HG03108 (cell line): ENCODE data around the gene RAPGEF1.
A peak's percentile ranks its signal among the peaks of the same experiment; 100 is the strongest.
"Not testable (repeated sequence)": the region's sequence is repeated elsewhere in the genome, so short reads cannot be mapped to it uniquely, and the experiment has no call there.

Source experiments
- ATAC-seq: cut with Tn5 transposase; IDR thresholded peaks from one replicate; pipeline ENCODE4 v1.9.1; 2021; ENCODE audit warnings: moderate library complexity; ENCODE audit not compliant: unreplicated experiment

The RAPGEF1 gene

DNA sequence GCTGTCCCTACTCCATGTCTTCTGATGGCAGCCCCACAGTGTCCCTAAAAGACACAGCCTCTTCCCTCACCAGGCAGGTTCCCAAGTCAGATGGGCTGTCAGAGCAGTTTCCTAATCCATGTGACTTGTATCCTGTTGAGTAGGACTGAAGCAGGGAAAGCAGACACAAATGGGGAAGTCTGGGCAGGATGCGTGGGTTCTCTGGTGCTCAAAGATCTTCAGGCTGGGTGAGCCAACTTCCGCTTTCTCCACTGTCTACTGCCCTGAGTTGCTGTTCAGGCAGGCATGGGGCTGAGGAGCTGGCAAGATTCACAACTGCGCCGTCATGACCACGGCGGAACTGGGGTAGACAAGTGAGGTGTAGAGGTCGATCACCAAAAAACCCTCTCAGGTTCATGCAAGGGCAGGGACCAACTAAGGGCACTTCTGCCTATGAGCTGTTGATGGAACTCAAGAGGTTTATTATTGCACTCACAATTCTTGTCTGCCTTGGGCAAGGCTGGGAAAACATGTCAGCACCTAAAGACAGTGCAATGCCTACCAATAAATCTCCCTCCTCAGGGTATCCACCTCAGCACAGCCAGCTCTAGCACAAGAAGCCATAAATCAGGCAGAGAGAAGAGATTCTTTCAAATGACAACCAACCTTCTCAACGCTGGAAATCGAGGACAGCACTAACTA is 83.4 kb downstream of the RAPGEF1 start:
- peak; percentile 43 for ATAC-seq

DNA sequence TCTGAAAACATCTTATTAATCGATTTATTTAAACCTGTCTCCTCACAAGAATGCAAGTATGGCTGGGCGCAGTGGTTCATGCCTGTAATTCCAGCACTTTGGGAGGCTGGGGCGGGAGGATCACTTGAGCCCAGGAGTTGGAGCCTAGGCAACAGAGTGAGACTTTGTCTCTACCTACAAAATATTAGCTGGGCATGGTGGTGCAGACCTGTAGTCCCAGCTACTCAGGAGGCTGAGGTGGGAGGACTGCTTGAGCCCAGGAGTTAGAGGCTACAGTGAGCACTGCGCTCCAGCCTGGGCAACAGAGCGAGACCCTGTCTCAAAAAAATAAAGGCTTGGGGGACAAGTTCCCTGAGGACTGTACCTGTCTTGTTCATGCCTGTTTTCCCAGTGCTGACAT is 85.5 kb downstream of the RAPGEF1 start:
- ATAC-seq: not testable (repeated sequence)

DNA sequence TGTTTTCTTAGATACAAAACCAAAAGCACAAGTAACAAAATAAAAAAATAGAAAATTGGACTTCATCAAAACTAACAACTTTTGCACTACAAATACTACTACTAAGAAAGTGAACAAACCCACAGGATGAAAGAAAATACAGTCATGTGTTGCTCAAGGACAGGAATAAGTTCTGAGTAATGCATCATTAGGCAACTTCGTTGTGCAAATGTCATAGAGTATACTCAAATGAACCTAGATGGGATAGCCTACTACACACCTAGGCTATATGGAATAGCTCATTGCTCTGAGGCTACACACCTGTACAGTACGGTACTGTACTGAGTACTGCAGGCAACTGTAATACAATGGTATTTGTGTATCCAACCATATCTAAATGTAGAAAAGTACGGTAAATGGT is 88.3 kb downstream of the RAPGEF1 start:
- ATAC-seq: no peak

DNA sequence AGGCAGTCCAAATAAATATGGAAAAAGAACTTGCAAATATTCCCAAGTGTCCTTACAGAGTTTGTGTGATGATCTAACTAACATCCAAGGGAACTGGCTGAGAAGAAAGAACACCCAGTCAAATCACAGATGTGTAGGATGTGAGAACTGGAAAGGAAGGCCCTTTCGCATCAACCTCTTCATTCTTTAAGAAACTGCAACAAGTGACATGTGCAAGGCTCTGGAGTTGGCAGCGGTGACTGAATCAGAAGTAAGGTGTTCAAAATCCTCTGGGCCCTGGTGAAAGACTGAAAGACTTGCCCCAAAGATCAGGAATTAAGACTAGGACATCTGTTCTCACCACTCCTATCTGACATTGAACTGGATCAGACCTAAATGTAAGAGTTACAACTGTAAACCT is 88.7 kb downstream of the RAPGEF1 start:
- no peak for ATAC-seq

DNA sequence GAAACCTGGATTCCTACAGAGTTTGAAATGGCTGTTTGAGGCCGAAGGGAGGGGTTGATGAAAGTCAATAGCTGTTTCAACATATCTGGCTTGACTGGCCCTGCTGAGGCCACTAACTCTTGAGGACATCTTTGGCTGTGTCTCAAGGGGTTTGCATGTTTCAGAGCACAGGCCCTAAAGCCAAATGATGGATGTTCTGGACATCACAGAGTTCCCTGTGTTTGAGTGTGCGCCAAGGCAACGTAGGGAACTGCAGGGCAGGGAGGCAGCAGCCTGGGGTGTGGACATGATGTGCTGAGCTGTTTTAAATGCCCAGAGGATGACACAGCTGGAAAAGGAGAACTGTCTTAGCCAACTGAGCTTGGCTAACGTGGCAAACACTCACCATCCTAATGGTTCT is 89.6 kb downstream of the RAPGEF1 start:
- no peak for ATAC-seq

DNA sequence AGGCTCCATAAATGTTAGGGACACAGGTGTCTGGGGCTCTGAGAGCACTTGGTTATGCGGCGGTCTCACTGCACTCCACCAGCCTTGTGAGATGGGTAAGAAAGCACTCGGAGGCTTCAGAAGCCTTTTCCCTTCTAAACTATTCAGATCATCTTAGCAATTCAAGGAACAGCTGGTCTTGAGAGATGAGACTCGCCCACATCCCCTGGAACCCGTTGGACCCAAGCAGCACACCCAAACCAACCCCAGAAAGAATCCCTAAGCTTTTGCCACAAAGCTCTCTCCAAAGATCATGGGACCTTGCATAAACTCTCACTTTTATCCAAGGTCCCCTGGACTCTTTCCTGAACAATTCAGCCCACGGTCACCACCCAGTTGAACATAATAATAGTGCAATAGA is 90.2 kb downstream of the RAPGEF1 start:
- ATAC-seq: no peak

DNA sequence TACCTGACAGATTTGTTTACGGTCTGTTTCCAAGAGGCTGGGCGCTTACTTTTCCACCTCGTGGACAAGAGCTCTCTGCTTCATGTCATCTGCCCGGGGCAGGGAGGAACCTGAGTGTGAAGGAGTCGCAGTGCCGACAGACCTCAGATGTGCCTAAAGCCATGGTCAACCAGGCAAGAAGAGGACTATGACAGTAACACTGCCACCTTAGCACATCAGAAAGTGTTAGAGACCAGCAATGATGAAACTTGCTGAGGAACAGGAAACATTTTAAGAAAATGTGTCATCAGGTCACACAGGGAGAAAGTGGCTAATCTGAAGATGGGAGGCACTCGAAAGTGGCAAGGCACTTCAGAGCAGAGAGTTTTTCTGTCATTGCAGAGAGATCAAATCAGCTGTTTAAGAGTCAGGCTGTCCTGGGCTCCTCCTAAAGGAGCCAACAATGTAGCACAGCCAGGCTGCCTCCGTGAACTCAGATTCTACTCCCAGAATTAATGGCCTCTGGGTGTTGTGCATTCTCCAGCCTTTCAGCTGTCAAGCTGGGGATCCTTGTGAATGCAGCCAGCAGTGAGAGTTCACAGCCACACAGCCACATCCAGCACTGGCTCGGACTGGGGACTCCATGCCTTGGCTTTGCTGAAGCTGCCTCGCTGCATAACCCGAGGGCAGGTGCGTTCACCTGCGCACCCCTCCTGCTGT is 94.6 kb downstream of the RAPGEF1 start:
- no peak for ATAC-seq

DNA sequence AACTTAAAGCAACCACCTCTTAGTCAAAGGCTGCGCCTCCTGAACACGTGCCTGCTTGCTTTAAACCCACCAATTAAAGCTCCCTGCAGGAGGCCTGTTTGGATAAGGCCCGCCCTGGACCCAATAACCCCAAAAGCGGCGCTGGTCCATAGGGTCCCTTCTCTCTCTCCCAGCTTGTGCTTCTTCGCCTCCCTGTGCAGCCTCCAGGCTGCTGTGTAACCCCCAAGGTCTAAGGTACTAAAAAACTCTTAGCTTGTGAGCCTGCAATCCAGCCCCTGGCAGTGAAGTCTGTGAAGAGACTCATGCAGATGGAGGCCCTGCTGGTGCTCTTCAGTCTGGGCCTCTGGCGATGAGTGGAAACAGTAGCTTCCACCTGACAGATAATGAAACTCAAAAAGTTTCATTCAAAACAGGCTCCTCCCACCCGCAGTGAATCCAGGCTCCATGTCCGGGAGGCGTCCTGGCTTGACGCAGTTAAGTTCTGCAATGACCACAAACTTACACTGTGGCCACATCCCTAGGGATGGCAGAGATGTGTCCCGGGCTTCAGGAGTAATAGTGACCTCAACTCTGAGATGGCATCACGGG is 97.3 kb downstream of the RAPGEF1 start:
- ATAC-seq: peak; percentile 47

DNA sequence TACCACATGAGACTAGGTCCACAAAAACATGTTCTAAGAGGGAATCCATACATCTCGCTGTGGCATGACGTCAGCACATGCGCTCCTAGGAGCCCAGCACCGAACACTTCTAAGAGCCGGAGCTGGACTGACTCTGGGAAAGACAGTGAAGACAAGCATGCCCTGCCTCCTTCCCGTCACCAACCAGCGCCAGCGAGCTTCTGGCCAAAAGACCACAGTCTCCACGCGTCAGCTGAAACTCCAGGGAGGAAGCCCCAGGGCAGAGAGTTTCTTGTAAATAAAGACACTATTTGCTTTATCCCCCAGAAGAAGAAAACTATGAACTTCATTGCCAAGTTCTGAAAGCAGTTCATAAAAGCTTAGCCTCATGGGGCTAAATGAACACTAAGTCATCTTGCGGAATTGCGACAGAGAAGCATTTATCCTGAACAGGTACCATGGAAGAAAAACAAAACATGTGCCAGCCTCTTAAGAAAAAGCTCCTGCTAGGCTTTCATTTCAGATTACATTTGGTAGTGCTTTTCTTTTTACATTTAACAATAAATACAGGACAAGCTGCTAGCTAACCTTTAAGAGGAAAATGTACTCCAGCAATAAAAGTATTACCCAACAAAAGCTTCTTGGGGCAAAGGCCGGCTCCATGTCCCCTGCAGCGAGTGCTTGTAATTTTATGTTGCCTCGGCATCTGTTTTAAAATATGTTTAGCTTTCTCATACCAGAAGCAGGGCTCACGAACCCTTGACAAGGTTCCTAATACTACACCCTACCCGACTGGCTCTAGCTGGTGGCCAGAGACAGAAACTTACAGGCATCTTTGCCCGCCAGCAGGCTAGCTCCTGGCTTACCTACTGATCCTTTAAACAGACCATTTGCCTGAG is 98.0 kb downstream of the RAPGEF1 start:
- no peak for ATAC-seq

DNA sequence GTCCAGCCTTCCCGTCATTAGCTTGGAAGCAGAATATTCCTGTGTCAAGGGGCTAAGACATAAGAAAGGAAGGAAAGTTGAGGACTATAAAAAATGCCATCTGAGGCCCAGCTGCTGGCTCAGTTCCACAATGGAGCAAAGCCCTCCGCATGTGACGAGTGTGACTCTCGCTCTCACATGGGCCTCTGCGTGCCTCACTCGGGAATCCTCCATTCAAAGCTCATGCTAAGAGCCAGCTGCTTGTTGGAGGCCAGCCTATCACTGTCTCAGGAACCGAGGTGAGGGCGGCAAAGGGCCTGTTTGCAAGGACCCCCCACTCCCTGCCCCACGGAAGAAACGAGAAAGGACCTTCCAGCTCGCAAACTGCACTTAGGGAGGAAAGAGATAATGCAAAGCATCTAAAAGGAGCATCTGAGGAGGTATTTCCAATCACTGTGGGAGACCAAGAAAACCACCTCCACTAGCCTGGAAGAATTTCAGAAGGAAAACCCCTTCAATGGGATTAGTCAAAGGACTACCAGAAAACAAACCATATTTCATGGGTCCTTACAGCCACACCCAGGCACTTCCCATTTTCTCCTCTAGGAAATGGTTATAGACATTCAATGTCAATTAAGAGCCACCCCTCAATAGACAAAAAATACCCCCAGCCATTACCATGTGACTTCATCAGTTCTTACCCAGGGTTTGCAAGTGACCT is 99.3 kb downstream of the RAPGEF1 start:
- no peak for ATAC-seq

DNA sequence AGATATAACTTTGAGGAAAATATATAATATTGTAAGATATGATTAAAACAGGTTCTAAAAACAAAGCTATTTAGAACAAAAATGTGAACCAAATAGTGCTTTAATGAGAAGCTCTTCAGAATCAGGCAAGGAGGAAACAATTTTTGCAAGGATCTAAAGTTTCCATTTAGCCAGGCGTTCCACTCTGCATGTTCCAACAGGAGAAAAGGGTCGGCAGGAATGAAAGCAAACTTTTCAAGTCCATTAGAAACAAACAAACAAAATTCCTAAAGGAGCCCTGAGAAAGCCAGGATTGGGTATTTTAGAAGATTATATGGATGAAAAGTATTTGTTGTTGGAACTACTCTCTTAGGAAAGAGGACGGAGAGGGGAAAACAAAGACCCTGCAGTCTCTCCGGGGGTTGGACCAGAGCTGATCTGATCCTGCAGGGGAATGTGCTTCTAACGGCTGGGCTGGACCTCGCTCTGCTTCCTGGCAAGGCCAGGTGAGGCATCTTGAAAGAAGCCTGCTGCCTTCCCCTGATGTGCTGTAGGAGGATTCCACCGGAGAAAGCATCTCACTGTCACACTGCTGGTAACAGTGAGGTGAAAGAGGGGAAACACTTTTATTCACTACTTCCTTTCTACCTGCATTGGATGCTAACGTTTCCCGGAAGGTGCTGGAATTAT is 100.0 kb downstream of the RAPGEF1 start:
- ATAC-seq: no peak

DNA sequence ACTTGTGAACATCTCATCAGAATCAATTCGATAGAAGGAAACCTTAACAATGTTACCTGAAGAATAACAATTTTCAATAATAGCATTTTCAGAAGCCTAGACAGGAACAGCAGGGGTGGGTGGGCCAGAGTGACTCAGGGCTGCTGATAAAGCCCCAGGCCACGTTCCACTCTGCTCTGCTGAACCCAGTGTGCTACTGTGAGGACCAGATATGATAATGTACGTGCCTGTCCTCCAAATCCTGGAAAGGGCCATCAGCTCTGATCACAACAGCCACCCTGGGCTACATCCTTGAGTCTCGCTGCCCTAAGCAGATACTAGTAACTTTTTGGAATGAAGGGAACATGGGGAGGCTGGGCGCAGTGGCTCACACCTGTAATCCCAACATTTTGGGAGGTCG is 103.3 kb downstream of the RAPGEF1 start:
- ATAC-seq: no peak

DNA sequence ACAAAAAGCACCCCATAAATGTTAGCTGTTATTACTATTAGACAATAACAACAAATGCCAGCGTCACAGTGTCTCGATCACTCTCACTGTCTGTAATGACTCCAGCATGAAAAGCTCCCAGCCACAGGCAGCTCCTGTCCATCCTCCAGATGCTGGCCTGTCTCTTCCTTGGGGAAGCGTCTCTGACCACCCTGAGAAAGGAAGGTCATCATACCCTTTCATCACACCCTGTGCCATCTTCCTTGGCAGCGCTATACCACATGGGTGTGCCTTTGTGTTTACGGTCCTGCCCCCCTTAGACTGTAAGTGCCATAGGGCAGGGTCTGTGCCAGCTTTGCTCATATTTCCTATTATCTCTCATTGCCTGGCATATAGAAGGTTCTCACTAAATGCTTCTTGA is 104.0 kb downstream of the RAPGEF1 start:
- no peak for ATAC-seq

DNA sequence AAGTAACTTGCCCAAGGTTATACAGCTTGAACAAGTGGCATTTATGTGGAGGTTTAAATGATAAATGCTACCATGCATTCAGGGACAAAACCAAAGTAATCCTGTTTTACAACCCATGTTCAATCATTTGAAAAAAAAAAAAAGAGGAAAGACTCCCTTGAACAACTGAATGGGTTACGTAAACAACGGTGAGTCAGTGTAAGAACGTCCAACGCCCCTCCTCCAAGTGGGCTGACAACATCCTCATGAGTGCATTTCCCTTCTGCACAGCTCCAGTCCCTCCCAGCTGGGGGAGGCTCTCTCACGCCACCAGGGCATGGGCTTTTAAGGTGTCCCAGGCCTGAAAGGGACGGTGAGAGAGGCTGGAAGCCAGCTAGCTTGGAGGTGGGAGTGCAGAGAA is 104.6 kb downstream of the RAPGEF1 start:
- no peak for ATAC-seq

DNA sequence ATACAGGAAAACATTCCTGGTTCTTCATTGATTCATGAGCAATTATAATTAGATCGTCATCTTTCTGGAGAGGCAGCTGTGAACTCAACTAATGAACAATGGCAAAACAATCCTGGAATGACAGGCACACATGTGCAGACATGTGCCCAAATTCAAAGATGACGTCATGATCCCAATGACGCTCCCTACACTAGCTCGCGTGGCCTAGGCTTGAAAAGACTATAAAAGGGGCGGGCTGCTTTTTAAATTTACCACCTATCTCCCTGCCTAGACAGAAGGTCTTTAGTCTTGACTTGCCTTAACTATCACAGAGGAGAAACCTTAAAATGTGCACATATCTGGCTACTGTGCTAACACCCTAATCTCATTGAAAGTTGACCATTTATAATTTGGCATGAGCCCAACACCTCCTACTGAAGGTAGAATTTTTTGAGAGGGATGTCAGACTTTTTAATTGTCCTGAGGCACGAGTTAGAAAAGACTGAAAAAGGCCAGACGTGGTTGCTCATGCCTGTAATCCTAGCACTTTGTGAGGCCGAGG is 106.3 kb downstream of the RAPGEF1 start:
- ATAC-seq: no peak

DNA sequence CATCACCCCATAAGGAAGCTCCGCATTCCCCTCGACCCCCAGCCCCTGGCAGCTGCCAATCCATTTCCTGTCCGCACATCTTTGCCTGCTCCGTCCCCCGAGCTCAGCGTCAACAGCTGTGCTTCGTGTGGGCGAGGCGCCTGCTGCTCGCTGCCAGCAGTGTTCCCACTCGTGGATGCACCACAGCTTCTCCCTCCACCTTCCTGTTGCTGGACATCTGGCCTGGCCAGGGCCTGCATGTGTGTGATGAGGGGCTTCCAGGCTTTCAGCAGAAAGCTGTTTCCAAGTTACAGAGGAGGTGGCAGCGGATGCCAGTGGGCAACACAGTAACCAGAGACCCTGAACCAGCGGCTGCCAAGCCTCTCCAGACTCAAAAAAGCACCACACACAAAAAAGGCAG is 108.6 kb downstream of the RAPGEF1 start:
- ATAC-seq: no peak

DNA sequence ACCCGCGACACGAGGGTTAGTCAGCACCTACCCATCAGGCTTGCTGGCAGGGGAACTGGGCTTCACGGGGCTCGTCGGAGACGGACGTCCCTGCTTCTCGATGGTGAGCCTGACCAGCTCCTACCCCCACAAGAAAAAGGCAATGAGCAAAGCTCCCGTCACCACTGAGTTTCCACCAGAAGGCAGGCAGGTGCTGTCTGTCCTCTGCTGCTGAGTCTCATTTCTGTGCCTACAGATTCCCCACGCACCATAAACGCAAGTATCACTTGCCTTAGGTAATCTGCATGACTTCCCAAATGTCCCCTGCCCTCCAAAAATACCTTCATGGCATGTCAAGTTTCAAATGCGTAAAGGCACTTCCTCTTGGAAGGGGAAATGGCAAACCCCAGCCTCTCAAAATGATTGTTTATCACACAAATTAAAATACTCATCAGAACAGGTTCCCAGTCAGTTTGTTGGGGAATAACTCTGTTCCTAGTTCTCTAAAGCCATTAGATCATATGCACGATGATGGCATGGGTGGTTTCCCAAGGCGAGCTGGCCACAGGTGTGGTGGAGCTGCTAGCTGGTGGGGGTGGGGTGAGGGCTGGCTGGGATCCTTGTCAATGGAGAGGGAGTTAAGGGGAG is 109.6 kb downstream of the RAPGEF1 start:
- ATAC-seq: peak; percentile 33

DNA sequence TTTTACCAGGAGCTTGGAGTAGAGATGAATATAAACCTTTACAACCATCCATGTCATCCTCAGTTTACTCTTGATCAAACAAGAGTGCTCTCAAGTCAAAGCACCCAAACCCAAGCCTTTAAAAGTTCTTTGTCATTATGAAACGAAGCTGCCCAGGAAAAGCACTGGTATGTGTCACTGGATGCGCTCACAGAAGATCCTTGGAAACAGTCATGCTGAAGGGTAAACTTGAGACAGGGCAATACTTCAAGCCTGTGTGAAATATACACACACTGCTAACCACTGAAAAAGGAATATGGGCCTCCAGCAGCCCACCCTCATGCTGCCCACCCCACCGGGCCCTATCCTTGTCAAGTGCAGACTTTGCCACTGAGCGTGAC is 110.1 kb downstream of the RAPGEF1 start:
- ATAC-seq: no peak

DNA sequence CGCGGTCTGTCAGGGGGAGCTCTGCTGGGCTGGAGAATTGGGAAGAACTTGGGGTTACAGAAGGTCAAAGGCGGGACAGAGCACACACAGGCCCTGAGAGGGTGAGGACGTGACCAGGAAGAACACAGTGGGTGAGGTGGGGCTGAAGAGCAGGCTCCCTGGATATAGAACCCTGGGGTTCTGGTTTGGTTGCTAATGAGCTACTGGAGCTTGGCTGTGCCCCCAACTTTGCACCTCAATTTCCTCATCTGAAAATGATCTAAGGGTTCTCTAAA is 110.7 kb downstream of the RAPGEF1 start:
- no peak for ATAC-seq
